NCI-H526 (cell line): ENCODE data around the gene KLHDC4.

Experiments used
- DNase-seq, 2 experiments: peaks; one replicate each; lab custom pipeline; 2025; lab: John Stamatoyannopoulos, UW

The KLHDC4 gene

DNA sequence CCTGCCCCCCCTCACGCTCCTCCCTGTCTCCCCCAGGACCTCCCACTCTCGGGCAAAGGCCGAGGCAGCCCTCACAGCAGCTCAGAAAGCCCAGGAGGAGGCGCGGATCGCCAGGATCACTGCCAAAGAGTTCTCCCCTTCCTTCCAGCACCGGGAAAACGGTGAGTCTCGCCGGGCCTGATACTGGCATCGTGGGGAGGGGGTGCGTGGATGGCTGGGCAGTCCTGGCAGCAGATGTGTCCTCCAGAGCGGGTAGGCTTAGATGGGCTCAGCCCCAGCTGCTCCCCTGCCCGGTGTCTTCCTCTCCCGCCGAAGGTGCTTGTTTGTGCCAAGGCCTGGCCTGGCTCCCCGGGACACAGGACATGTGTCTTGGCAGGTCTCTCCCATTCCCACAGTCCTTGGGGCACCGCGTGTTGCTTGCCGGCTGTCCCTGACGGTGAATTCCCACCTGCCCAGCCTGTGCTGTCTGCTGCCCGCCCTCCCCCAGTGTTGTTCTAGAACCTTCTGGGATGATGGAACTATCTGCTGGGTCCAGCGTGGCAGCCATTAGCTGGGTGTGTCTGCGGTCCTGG is 81.6 kb downstream of the KLHDC4 start:
- no peak for DNase-seq

DNA sequence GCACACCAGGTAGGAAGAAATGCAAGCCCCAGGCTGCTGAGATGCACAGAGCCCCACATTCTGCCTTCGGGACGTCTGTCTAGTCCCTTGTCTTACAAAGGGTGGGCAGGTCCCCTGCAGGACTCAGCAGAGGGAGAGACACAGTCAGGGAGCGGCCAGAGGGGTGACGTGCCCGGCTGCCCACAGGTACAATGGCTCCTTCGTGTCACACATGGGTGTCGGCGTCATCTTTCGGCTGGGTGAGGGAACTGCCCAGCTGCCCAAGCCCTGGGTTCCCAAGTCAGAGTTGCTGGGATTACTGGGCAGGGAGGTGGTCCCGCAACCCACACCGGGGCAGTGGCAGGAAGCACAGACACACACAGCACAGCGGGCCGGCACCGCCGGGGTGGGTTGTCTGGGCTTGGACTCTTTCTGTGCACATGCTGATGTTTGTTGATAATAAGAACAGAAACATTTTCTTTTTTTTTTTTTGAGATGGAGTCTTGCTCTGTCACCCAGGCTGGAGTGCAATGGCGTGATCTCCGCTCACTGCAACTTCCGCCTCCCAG is 82.9 kb downstream of the KLHDC4 start:
- no peak for DNase-seq

DNA sequence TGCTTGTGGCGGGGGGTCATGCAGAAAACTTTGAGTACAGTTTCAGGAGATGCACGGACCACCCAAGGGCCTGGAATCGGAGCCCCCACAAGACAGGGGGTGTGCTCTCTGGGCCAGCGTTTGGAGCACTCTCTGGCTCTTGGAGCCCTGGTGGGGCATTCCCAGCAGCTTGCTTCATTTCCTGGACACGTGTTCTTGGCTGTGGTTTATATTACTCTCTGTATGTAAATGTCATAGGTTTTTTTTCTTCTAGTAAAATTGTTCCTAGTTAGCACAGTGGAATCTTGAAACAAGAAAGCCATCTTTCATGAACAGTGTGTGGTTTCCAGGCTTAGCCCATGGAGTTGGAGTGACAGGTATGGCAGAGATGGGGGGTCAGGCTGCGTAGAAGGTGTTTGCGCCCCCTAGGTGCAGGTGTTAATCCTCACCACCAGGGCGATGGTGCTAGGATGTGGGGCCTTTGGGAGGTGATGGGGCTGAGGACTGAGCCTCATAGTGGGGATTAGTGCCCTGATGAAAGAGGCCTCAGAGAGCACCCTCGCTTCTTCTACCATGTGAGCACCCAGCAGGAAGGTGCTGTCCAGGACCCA is 83.7 kb downstream of the KLHDC4 start:
- peak; percentile 17 to 69 for DNase-seq

DNA sequence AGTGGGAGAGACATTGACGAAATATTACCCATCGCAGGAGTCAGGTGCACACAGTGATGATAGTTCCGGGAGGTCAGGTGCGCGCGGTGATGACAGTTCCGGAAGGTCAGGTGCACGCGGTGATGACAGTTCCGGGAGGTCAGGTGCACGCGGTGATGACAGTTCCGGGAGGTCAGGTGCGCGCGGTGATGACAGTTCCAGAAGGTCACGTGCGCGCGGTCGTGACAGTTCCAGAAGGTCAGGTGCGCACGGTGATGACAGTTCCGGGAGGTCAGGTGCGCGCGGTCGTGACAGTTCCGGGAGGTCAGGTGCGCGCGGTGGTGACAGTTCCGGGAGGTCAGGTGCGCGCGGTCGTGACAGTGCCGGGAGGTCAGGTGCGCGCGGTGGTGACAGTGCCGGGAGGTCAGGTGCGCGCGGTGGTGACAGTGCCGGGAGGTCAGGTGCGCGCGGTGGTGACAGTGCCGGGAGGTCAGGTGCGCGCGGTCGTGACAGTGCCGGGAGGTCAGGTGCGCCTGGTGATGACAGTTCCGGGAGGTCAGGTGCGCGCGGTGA is 84.7 kb downstream of the KLHDC4 start:
- DNase-seq = peak; percentile 38 to 84

- no peak for DNase-seq
Measured at GRCh38 chr16:87680272-87680644, 85.5 kb downstream of the KLHDC4 start.

GRCh38 chr16:87679593-87680271 is 86.1 kb downstream of the KLHDC4 start:
- peak in 1 of 2 experiments; percentile 31 for DNase-seq

- DNase-seq = no peak
Measured at GRCh38 chr16:87678618-87679017, 87.2 kb downstream of the KLHDC4 start.

DNA sequence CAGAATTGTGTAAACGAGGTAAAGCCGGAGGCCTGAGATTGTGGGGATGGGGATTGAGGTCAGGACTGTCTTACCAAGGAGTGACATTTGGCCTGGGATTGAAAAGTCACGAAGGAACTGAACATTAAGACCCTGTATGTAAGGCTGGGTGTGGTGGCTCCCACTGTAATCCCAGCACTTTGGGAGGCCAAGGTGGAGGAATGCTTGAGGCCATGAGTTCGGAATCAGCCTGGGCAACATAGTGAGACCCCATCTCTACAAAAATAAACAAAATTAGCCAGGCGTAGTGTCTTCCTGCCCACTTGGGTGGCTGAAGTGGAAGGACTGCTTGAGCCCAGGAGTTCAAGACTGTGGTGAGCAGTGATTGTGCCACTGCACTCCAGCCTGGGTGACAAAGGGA is 88.0 kb downstream of the KLHDC4 start:
- DNase-seq = no peak

DNA sequence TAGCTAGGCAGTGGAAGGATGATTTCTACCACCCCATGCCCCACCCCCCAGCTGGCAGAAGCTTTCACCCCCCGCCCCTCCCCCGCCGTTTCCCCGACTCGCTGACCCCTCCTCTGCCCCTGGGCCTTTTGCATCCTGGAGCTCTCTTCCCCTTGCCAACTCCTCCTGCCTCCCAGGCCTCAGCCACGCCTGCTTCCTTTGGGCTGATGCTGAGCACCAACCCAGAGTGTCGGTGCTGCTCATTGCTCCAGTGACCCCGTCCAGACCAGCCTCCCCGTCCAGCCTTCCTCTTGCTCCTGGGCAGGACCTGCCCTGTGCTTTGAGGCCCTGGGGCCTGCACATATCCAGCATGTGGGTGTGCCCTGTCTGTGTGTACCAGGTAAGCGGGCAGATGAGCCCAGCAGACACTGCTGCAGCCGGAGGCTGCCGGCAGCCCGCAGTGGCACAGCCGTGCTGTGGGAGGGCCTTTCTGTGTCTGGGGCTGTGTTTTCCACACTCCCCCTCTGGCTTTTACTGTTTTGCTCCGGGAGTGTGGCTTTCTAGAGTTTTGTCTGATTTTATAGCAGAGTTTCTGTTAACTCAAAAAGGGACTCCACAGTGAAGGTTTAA is 90.6 kb downstream of the KLHDC4 start:
- DNase-seq = no peak

DNA sequence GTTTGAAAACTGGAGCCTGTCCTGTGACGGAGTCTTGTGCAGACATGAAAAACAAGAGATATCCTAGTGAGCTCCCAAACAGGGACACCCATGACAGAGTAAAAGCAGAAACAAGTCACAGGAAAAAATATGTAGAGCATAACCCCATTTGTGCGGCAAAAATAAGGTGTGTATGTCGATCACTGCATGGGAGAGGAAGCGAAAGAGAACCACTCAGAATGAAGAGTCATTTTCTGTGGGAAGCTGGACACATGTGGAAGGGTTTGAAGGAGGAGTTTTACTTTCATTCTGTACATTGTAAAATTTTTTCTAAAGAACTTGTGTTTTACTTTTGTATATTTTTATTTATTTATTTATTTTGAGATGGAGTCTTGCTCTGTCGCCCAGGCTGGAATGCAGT is 91.4 kb downstream of the KLHDC4 start:
- DNase-seq = no peak

- DNase-seq = no peak
Measured at GRCh38 chr16:87671715-87672270, 94.0 kb downstream of the KLHDC4 start.

DNA sequence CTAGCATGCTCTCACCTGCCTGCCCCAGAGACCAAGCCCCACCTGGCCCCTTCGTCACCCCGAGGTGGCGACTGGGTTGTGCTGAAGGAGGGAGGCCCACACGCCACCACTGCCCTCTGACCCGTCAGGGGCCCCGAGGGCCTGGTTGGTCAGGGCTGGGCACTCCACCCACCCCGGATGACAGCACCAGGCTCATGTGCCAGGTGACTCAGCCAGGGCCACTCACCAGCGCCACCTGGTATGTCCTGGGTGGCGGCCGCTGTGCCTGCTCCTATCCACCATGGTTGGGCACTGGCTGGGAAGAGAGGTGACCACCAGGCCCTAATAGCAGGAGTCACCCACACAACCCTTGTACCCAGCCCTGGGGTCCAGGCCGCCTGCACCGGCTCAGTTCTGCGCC is 94.6 kb downstream of the KLHDC4 start:
- DNase-seq = no peak

GRCh38 chr16:87669672-87670071 is 96.1 kb downstream of the KLHDC4 start:
- no peak for DNase-seq

- DNase-seq = no peak
Measured at GRCh38 chr16:87667946-87668345, 97.8 kb downstream of the KLHDC4 start.

DNA sequence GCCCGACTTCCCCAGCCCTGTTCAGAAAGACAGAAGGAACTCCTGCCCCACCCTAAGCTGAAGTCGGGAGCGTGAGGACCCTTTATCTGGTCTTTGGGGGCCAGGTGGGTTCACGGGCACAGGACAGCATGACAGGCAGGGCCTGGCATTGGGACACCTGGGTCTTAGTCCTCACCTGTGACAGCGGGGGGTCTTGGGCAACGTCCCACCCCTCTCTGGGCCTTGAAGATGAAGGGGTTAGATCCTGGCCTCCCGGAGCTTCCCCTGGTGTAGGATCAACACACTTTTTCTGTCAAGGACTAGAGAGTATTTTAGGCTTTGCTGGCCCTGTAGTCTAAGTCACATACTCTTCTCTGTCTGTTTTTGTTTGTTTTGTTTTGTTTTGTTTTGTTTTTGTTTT is 98.3 kb downstream of the KLHDC4 start:
- DNase-seq = no peak

- no peak for DNase-seq
Measured at GRCh38 chr16:87666919-87667318, 98.9 kb downstream of the KLHDC4 start.

DNA sequence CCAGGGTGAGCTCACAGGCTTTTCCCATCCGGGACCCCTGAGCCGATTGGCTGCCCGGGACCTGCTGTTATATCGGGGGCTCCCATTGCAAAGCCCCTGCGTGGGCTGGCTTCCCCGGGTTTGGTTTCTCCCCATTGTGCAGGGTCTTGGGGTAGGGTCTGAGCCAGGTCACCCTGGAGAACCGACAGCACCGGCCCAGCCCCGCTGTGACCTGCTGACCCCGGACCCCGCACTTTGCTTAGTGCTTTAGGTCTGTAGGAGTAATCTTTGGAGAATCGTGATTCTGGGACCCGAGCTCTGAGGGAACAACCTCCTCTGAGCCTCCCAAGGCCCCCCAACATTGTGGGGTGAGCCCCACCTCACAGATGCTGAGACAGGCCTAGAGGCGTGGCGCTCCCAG is 100.6 kb downstream of the KLHDC4 start:
- DNase-seq = no peak

- no peak for DNase-seq
Measured at GRCh38 chr16:87664792-87665191, 101.0 kb downstream of the KLHDC4 start.

DNA sequence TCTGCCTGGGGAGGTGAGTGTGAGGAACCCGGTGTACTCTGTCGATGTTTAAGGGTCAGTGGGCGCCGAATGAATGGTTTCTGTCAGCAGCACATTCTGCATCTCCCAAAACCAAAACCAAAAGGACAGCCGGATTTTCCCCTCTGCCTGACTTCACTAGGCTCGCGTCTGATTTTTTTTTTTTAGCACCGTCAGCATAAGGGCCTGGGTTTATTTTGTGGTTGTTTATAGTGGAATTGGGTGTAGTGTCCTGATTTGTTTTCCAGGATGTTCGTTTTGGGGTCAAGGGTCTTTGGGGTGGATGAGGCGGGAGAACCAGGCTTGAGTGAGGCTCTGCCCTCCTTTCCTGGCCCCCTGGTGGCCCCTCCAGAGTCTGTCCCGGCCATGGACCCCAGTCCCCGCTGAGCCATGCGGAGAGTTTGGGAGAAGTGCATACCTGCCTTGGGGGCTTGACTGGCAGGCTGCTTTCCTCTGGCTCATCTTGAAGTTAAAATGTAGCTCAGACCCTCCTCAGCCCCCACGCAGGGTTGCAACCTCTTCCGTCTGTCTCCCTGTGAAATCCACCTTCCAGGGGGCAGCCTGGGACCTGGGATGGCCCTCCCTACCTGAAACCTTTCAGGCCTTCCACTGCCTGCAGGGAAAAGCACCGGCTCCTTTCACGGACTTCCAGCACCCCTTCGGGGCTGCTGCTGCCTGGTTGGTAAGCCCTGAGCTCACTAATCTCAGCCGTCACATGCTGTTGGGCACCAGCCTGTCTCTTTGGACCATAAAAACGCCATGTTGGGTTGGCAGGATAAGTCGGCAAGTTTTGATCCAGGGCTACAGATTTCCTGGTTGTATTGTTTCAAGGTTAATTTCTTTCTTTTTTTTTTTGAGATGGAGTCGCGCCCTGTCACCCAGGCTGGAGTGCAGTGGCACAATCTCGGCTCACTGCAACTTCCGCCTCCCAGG is 103.3 kb downstream of the KLHDC4 start:
- no peak for DNase-seq

GRCh38 chr16:87661561-87661960 is 104.2 kb downstream of the KLHDC4 start:
- DNase-seq = no peak

DNA sequence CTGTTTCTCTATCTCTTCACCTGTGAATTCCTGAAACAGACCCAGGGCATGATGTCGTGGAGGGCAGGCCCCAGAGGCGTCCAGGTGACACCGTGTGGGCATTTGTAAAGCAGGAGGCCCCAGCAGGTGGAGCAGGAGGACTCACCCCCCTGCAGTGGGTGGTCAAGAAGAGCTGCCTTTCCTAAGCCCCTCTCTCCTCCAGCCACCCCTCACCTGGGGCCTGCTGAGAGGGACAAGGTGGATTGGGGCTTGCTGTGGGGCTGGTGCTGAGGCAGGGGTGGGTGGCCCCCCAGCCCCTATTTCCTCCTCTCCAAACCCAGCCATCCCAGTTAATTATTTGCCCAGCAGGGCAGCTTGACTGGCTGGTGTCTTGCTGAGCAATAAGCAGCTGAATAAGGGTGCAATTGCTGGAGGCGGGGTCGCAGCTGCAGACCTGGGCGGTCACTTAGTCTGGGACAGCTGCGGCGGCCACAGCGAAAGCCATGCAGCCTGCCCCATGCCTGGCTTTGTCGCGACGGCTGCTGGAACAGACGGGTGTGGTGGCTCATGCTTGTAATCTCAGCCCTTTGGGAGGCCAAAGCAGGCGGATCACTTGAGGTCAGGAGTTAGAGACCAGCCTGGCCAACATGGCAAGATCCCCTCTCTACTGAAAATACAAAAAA is 107.1 kb downstream of the KLHDC4 start:
- DNase-seq = no peak
